Neural progenitor cell (in vitro differentiated cells): ENCODE data around the gene SMARCA4. TPM values are rescaled to one million over a fixed set of nuclear protein-coding genes. Genes with fewer than 3 reads are reported as not detected.

Source experiments
- DNase-seq: peaks from one replicate; pipeline ENCODE4 v3.0.0-alpha.2; 2016; ENCODE audit warnings: low spot score
- H2AFZ ChIP-seq: fragments of 200-600 bp; sonication (generic); replicated peaks from 2 replicates; pipeline ENCODE4 v1.6.1; 2016; ENCODE audit warnings: antibody characterized with exemption
- H3F3A ChIP-seq: fragments of 200-600 bp; sonication (generic); 2 replicates; pipeline ENCODE4 v1.6.1; 2016; ENCODE audit warnings: antibody characterized with exemption, low read depth
- H3K27ac ChIP-seq: fragments of 200-600 bp; sonication (generic); 2 replicates; pipeline ENCODE4 v1.5.1; 2016; ENCODE audit warnings: mild to moderate bottlenecking
- H3K27me3 ChIP-seq: fragments of 200-600 bp; sonication (generic); 2 replicates; pipeline ENCODE4 v1.6.1; 2016; ENCODE audit warnings: mild to moderate bottlenecking, moderate library complexity
- H3K36me3 ChIP-seq: fragments of 200-600 bp; sonication (generic); 2 replicates; pipeline ENCODE4 v1.5.1; 2016
- H3K4me1 ChIP-seq: fragments of 200-600 bp; sonication (generic); 2 replicates; pipeline ENCODE4 v1.6.1; 2016; ENCODE audit warnings: mixed run types
- H3K4me2 ChIP-seq: fragments of 200-600 bp; sonication (generic); 2 replicates; pipeline ENCODE4 v1.6.1; 2016
- H3K4me3 ChIP-seq: fragments of 200-600 bp; sonication (generic); 2 replicates; pipeline ENCODE4 v1.5.1; 2016
- H3K79me2 ChIP-seq: fragments of 200-600 bp; sonication (generic); 2 replicates; pipeline ENCODE4 v1.6.1; 2016; ENCODE audit warnings: low read depth
- H3K9ac ChIP-seq: fragments of 200-600 bp; sonication (generic); 2 replicates; pipeline ENCODE4 v1.6.1; 2016
- H3K9me3 ChIP-seq: fragments of 200-600 bp; sonication (generic); 2 replicates; pipeline ENCODE4 v1.5.1; 2016; ENCODE audit warnings: low read depth
- H4K20me1 ChIP-seq: fragments of 200-600 bp; sonication (generic); 2 replicates; pipeline ENCODE4 v1.6.1; 2016; ENCODE audit warnings: low read depth
- H3K27ac Mint-ChIP-seq: 3 replicates; pipeline ENCODE4 v1.8.0; 2021; ENCODE audit warnings: mixed read lengths
- H3K27me3 Mint-ChIP-seq: 2 replicates; pipeline ENCODE4 v1.8.0; 2022; ENCODE audit warnings: low read depth, mild to moderate bottlenecking, inconsistent platforms, moderate library complexity, mixed read lengths; ENCODE audit not compliant: insufficient read depth
- H3K36me3 Mint-ChIP-seq: 3 replicates; pipeline ENCODE4 v1.8.0; 2021; ENCODE audit warnings: mixed read lengths
- H3K4me1 Mint-ChIP-seq: 3 replicates; pipeline ENCODE4 v1.8.0; 2021; ENCODE audit warnings: mixed read lengths
- H3K4me3 Mint-ChIP-seq: 3 replicates; pipeline ENCODE4 v1.8.0; 2021; ENCODE audit warnings: mild to moderate bottlenecking, moderate library complexity, mixed read lengths
- H3K9me3 Mint-ChIP-seq: 3 replicates; pipeline ENCODE4 v1.8.0; 2020; ENCODE audit warnings: mixed read lengths
- CTCF ChIP-seq: fragments of 200-600 bp; sonication (generic); IDR thresholded peaks from 2 replicates; pipeline ENCODE4 v1.5.1; 2017; ENCODE audit warnings: antibody characterized with exemption, mild to moderate bottlenecking
- EZH2 ChIP-seq: fragments of 200-600 bp; sonication (generic); IDR thresholded peaks from 2 replicates; pipeline ENCODE4 v1.6.1; 2017; ENCODE audit warnings: antibody characterized with exemption, mild to moderate bottlenecking, moderate library complexity
- EZH2phosphoT487 ChIP-seq: fragments of 200-600 bp; sonication (generic); IDR thresholded peaks from 2 replicates; pipeline ENCODE4 v1.6.1; 2017; ENCODE audit warnings: antibody characterized with exemption
- total RNA-seq: library from RNA; depleted of rRNA; stranded (reverse); fragments of >200 nt; gene quantifications from 2 replicates; pipeline ENCODE4 v1.2.3, GENCODE V29; 2015; ENCODE audit warnings: low replicate concordance

Gene SMARCA4
- total RNA-seq, 1 donor from 2014 or later: 169 TPM

- no peak overlapping the region for H3K4me2 ChIP-seq
- H3K27ac ChIP-seq: no peak overlapping the region
- DNase-seq: no peak
- no peaks in the 10 kb centered on the region for H3K4me1 ChIP-seq
- H3K79me2 ChIP-seq: no peaks in the 10 kb centered on the region
- Mint-ChIP-seq H3K27ac (no peak overlapping the region), H3K4me3 (no peak overlapping the region), H3K4me1 (no peaks in the 10 kb centered on the region), H3K27me3 (peaks cover 7% of the 10 kb centered on the region), H3K9me3 (no peaks in the 10 kb centered on the region), H3K36me3 (peaks cover 6% of the 10 kb centered on the region)
- H3K9ac ChIP-seq: no peak overlapping the region
- TF ChIP-seq EZH2phosphoT487 (no peak), EZH2 (no peak), CTCF (no peak)
- H3F3A ChIP-seq: peaks cover 4% of the 10 kb centered on the region
- no peaks in the 10 kb centered on the region for H4K20me1 ChIP-seq
- H2AFZ ChIP-seq: no peak overlapping the region
- H3K4me3 ChIP-seq: no peak overlapping the region
- H3K9me3 ChIP-seq: no peaks in the 10 kb centered on the region
- H3K27me3 ChIP-seq: no peaks in the 10 kb centered on the region
- no peaks in the 10 kb centered on the region for H3K36me3 ChIP-seq
These were observed 42.5 kb upstream of the SMARCA4 start for GRCh38 chr19:10918359-10918758.

- Histone ChIP-seq H3K27ac (no peak overlapping the region), H4K20me1 (no peaks in the 10 kb centered on the region), H3K27me3 (no peaks in the 10 kb centered on the region), H3K9ac (no peak overlapping the region), H3K36me3 (no peaks in the 10 kb centered on the region), H2AFZ (no peak overlapping the region), H3K79me2 (no peaks in the 10 kb centered on the region), H3K9me3 (no peaks in the 10 kb centered on the region), H3K4me2 (no peak overlapping the region), H3K4me1 (no peaks in the 10 kb centered on the region), H3F3A (peaks cover 4% of the 10 kb centered on the region), H3K4me3 (no peak overlapping the region)
- H3K27ac Mint-ChIP-seq: no peak overlapping the region
- peak overlapping the region; percentile 6 for H3K4me3 Mint-ChIP-seq
- H3K9me3 Mint-ChIP-seq: no peaks in the 10 kb centered on the region
- peaks cover 7% of the 10 kb centered on the region for H3K27me3 Mint-ChIP-seq
- H3K4me1 Mint-ChIP-seq: no peaks in the 10 kb centered on the region
- TF ChIP-seq EZH2 (no peak), CTCF (no peak), EZH2phosphoT487 (no peak)
- peaks cover 6% of the 10 kb centered on the region for H3K36me3 Mint-ChIP-seq
- no peak for DNase-seq
These were observed 41.2 kb upstream of the SMARCA4 start for GRCh38 chr19:10919352-10920287.

- no peaks in the 10 kb centered on the region for H3K9me3 Mint-ChIP-seq
- no peak overlapping the region for H3K27ac Mint-ChIP-seq
- Histone ChIP-seq H3K79me2 (no peaks in the 10 kb centered on the region), H3F3A (peaks cover 4% of the 10 kb centered on the region), H3K4me2 (no peak overlapping the region), H4K20me1 (no peaks in the 10 kb centered on the region), H3K9ac (no peak overlapping the region), H3K36me3 (no peaks in the 10 kb centered on the region), H3K27me3 (no peaks in the 10 kb centered on the region), H3K9me3 (no peaks in the 10 kb centered on the region), H2AFZ (no peak overlapping the region), H3K27ac (no peak overlapping the region), H3K4me1 (no peaks in the 10 kb centered on the region), H3K4me3 (no peak overlapping the region)
- H3K36me3 Mint-ChIP-seq: peaks cover 8% of the 10 kb centered on the region
- no peak overlapping the region for H3K4me3 Mint-ChIP-seq
- H3K27me3 Mint-ChIP-seq: peaks cover 7% of the 10 kb centered on the region
- TF ChIP-seq EZH2phosphoT487 (no peak), EZH2 (no peak), CTCF (no peak)
- no peaks in the 10 kb centered on the region for H3K4me1 Mint-ChIP-seq
- DNase-seq: no peak
These were observed 40.6 kb upstream of the SMARCA4 start for GRCh38 chr19:10920288-10920655.
